ENCODE results near the gene CD9. TPM values are rescaled to one million over a fixed set of nuclear protein-coding genes. Genes with fewer than 3 reads are reported as not detected.

Gene CD9
- polyA plus RNA-seq, 1 donor (not counting 4 experiments of a cell fraction or from before 2014, with no cell fraction given): 1,084 TPM

- peaks cover 57% of the 10 kb centered on the region for H3K4me1 ChIP-seq (ENCODE audit: control insufficient read depth, extremely low read depth, insufficient read depth, low read length)
- peak overlapping the region; percentile 87 for H3K27ac ChIP-seq (ENCODE audit: control insufficient read depth, insufficient read depth, low read length)
- no peaks in the 10 kb centered on the region for H3K9me3 ChIP-seq (ENCODE audit: control insufficient read depth, low read depth, low read length)
- H3K79me2 ChIP-seq (ENCODE audit: control insufficient read depth, insufficient read depth, low read length): peaks cover 60% of the 10 kb centered on the region
- peak overlapping the region; percentile 94 for H3K9ac ChIP-seq (ENCODE audit: control insufficient read depth, extremely low read depth, insufficient read depth, low read length)
- FAIRE-seq: no peak
- no peak overlapping the region for H2AFZ ChIP-seq (ENCODE audit: control insufficient read depth, low read length)
- H3K9me1 ChIP-seq (ENCODE audit: control insufficient read depth, extremely low read depth, insufficient read depth, low read length): peaks cover 9% of the 10 kb centered on the region
- DNase-seq (ENCODE audit: low read depth, low spot score): no peak
- peaks cover 19% of the 10 kb centered on the region for H4K20me1 ChIP-seq (ENCODE audit: control insufficient read depth, extremely low read depth, insufficient read depth, low read length)
- peak overlapping the region; percentile 85 to 96 (median 91) for H3K4me3 ChIP-seq (ENCODE audit: control insufficient read depth in 2 of 3, extremely low read depth in 1 of 3, insufficient read depth in 2 of 3, low read depth in 1 of 3, low read length in 3 of 3)
- dilution Hi-C loops (cut with MboI; ENCODE audit: extremely low pct_ligation_motif_present, low sequenced_read_pairs): no loop called here
- H3K4me2 ChIP-seq (ENCODE audit: control insufficient read depth, extremely low read depth, insufficient read depth, low read depth, low read length): peak overlapping the region; percentile 92
- no peak for TF ChIP-seq EZH2 (IDR thresholded peaks at IDR 0.05; ENCODE audit: low read length)
- peak in 2 of 3 experiments; percentile 5 to 19 for TF ChIP-seq CTCF (optimal IDR thresholded peaks at IDR 0.05 in 1 of 3, IDR thresholded peaks at IDR 0.05 in 1 of 3, conservative IDR thresholded peaks at IDR 0.05 in 1 of 3; ENCODE audit: extremely low read depth in 1 of 3, insufficient read depth in 2 of 3, low read length in 3 of 3)
- H3K36me3 ChIP-seq (ENCODE audit: control insufficient read depth in 2 of 2, extremely low read depth in 1 of 2, insufficient read depth in 2 of 2, low read length in 2 of 2): peaks cover 6 to 39% of the 10 kb centered on the region in 2 experiments
- no peaks in the 10 kb centered on the region for H3K27me3 ChIP-seq (ENCODE audit: control insufficient read depth, extremely low read depth, insufficient read depth, low read length)
These were observed 1.0 kb downstream of the CD9 start for GRCh38 chr12:6201213-6201608.

- peak overlapping the region; percentile 94 for H3K9ac ChIP-seq (ENCODE audit: control insufficient read depth, extremely low read depth, insufficient read depth, low read length)
- DNase-seq (ENCODE audit: low read depth, low spot score): no peak
- TF ChIP-seq EZH2 (IDR thresholded peaks at IDR 0.05; ENCODE audit: low read length): no peak
- no peak for TF ChIP-seq CTCF (optimal IDR thresholded peaks at IDR 0.05 in 1 of 3, IDR thresholded peaks at IDR 0.05 in 1 of 3, conservative IDR thresholded peaks at IDR 0.05 in 1 of 3; ENCODE audit: extremely low read depth in 1 of 3, insufficient read depth in 2 of 3, low read length in 3 of 3)
- no peaks in the 10 kb centered on the region for H3K9me3 ChIP-seq (ENCODE audit: control insufficient read depth, low read depth, low read length)
- H3K27me3 ChIP-seq (ENCODE audit: control insufficient read depth, extremely low read depth, insufficient read depth, low read length): no peaks in the 10 kb centered on the region
- H3K9me1 ChIP-seq (ENCODE audit: control insufficient read depth, extremely low read depth, insufficient read depth, low read length): peaks cover 9% of the 10 kb centered on the region
- H3K4me2 ChIP-seq (ENCODE audit: control insufficient read depth, extremely low read depth, insufficient read depth, low read depth, low read length): peak overlapping the region; percentile 92
- H3K4me3 ChIP-seq (ENCODE audit: control insufficient read depth in 2 of 3, extremely low read depth in 1 of 3, insufficient read depth in 2 of 3, low read depth in 1 of 3, low read length in 3 of 3): peak overlapping the region; percentile 85 to 96 (median 91)
- H3K27ac ChIP-seq (ENCODE audit: control insufficient read depth, insufficient read depth, low read length): peak overlapping the region; percentile 87
- peaks cover 65% of the 10 kb centered on the region for H3K79me2 ChIP-seq (ENCODE audit: control insufficient read depth, insufficient read depth, low read length)
- H3K36me3 ChIP-seq (ENCODE audit: control insufficient read depth in 2 of 2, extremely low read depth in 1 of 2, insufficient read depth in 2 of 2, low read length in 2 of 2): peaks cover 6 to 39% of the 10 kb centered on the region in 2 experiments
- no peak for FAIRE-seq
- dilution Hi-C loops (cut with MboI; ENCODE audit: extremely low pct_ligation_motif_present, low sequenced_read_pairs): no loop called here
- no peak overlapping the region for H2AFZ ChIP-seq (ENCODE audit: control insufficient read depth, low read length)
- H3K4me1 ChIP-seq (ENCODE audit: control insufficient read depth, extremely low read depth, insufficient read depth, low read length): peaks cover 59% of the 10 kb centered on the region
- peaks cover 19% of the 10 kb centered on the region for H4K20me1 ChIP-seq (ENCODE audit: control insufficient read depth, extremely low read depth, insufficient read depth, low read length)
These were observed 1.6 kb downstream of the CD9 start for GRCh38 chr12:6201826-6202225.
